DMS114 treated with DMSO at 0.1 percent for 48 hours (cell line): ENCODE results near the gene MAN1A2.

Source experiments
- DNase-seq: peaks from one replicate; lab custom pipeline; 2025; ENCODE audit not compliant: unreplicated experiment; lab: John Stamatoyannopoulos, UW

The MAN1A2 gene

DNA sequence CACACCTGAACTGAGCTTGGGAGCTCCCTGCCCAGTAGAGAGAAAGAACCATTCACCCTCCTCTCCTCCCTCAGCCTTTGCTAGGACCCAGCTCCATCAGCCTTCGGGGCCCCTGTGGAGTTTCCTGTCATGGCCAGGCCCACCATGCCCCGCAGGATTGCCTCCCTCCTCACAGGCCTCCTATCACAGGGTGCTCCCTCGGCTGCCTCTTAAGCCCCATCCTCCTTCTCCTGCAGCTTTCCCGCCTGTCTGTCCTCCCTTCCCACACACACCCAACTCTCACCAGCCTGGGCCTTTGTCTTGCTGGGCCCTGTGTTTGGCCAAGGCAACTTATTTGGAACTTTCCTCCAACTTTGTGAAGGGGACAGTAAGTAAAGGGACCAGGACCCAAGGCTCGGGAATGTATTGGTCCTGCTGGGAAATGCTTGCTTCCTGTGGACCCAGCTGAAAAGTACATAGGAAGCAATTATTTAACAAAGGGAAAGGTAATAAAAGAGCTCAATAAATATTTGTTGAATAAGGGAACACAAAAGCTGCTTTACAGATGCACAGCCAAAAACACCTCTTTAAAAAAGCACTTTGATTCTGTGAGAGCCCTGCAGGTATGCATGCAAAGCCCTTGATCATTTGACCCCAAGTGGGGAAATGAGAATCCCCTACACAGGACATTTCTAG lies 207.0 kb downstream of the MAN1A2 start:
- DNase-seq: no peak

DNA sequence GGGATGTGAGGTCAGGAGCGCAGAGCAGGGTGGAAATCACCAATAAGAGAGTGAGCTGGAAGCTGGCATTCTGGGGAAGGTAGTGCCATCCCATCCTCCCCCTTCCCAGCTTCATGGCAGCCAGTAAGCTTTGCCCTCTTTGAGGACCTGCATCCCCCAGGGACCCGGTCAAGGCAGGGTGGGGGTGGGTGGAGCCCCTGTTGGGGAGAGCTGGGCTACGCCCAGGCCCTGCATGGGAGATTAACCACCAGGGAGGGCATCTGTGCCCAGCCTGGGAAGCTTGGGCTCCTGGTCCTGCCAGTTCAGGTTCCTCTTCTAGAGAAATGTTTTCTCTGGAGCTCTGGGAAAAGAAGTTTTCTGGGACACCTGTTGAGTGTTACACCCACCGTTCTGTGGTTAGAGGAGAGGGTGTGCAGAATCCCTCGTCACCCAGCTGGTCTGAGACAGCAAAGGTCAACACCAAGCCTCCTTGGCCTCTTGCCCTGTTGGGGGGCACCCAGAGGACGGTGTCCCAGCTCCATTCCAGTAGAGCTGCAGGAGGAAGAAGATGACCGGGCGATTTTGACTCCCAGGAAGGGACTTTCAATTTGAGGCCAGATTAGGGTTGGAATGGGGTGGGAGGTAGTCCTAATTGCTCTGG lies 208.5 kb downstream of the MAN1A2 start:
- DNase-seq: no peak

GRCh38 chr1:117576236-117576635 lies 209.0 kb downstream of the MAN1A2 start:
- DNase-seq: no peak

- DNase-seq: no peak
These were observed 210.1 kb downstream of the MAN1A2 start for GRCh38 chr1:117577191-117577885.

- DNase-seq: no peak
These were observed 211.2 kb downstream of the MAN1A2 start for GRCh38 chr1:117578466-117578865.
